Stimulated activated CD4-positive, alpha-beta T cell treated with anti-CD3 and anti-CD28 coated beads, TNF-alpha, amount 100 ng/mL, for 24 hours (primary cell): Measurements from ENCODE around the gene MEGF10.

Experiments
- DNase-seq, 3 experiments: peaks; one replicate each; pipeline ENCODE4 v3.0.0-alpha.2; 2020; ENCODE audit warnings: low read depth in 3 of 3

Gene MEGF10

DNA sequence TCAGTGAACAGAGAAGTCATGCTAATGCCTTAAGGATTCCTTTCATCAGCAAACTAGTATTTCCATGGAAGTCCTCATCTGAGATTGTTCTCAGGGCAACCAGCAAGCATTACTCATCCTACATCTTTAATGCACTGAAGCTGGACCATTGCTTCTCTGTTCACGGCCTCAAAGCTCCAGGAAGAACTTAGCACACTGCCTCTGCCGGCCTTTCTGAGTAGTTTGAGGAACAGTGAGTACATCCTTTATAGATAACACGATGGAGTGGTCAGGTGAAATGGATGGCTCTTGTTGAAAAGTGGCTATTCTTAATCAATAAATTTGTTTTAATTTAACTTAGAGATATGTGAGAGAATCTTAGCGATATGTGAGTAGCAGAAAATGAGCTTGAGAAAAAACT is 35.8 kb downstream of the MEGF10 start:
- no peak for DNase-seq

DNA sequence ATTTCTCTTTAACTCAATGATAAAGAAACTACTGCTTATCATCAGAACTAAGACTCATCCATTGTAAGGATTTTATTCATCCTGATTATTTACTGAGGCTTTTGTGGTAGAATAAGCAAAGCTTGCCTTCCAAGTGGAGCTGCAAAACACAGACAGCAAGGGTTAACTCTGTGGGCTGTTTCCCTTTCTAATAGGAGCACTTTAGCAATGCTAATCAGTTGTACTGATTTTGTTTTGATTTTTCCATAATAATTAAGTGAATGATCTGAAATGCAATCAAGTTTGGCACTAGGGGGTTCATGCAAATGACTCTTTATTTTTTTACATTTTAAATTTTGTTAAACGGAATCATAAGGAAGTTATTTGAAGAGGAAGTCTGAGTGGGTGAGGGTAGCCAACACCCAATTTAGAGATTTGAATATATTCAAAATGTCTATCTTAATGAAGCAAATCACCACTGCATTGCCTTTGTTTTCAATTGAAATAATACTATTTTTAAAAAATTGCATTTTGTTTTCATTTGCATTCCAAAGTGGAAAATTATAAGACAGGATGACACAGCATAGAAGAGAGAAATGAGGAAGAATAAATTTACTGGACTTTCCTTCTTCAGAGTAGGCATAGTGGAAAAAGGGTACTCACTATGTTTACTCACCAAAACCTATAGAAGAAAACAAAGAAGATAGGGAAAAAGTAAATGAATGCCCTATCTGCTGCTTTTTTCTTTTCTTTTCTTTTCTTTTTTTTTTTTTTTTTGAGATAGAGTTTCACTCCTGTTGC is 36.6 kb downstream of the MEGF10 start:
- DNase-seq: no peak

DNA sequence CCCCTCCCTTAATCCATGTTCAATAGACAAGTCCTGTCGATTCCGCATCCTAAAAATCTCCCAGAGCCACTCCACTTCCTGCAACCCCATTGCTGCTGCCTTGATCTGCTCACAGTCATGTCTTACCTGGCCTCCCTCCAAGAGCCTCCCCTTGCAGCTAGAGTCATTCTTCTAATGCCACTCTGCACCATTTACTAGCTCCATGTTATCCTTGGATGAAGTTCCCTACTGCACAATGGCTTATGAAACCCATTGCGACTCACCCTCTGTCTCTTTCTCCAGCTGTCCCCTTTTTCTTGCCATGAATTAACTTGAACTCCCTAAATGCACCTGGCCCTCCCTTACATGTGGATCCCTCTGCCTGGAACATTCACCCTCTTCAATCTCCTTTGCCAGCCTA is 39.5 kb downstream of the MEGF10 start:
- DNase-seq: no peak

DNA sequence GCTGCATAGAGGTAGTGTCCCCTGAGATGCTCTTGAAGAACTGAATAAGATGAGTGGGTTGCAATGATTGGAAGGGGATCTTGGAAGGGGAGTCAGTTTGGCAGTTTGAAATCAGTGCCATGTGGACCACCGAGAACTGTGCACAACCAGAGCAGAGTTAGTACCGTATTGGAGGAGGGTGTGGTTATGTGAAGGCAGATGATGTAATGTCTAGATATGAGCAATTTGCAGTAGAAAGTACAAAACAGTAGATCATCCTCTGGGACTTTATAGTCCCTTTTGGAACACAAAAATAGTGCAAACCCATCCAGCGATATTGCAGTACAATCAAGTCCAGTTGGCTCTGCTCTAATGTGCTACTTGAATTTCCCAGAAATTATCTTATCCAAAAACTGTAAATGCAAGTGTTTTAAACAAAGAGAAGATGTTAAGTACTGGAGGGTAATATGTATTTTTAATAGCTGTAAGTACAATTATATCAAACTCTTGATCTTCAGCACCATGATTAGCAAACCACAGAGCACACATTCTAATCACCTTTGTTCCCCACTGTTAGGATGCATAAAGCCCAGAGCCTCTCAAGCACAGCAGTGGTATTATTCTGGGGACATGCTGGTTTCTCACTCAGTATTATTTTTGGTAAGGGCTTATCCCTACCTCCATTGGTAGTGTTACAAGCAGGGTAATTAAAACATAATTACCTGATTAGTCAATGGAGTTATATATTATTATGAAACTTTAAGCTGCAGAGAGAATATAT is 41.5 kb downstream of the MEGF10 start:
- DNase-seq: no peak

DNA sequence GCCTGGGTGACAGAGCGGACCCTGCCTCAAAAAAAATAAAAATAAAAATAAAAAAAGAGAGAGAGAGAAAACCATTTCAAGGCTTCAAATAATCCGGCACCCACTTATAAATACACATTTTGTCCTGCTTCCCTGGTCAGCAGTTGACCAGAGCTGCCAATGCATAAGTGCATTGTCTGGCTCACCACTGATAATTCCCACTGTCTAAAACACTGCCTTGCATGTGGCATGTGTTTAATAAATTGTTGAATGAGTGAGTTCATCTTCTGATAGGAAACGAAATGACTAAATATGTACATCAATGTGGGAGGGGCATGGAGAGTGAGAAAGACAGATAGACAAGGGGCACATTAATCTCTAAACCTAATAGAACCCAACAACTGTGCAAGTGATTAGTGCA is 42.9 kb downstream of the MEGF10 start:
- DNase-seq: no peak

DNA sequence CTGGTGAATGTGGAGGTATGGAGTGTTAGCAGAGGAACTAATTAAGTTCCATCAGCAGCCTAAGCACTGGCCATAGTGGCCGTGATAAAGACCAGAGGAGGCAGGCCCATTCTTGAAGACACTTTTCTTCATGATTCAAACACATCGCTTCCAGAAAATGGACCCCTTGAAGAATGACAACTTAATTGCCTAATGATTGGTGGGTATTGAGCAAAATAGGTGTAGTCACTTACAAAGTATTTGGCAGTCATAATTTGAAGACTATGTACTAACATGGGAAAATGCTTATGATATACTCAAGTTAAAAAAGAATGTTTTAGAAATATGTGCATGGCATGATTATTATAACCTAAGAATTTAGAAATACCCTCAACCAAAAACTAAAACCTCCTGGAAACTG is 44.8 kb downstream of the MEGF10 start:
- no peak for DNase-seq

DNA sequence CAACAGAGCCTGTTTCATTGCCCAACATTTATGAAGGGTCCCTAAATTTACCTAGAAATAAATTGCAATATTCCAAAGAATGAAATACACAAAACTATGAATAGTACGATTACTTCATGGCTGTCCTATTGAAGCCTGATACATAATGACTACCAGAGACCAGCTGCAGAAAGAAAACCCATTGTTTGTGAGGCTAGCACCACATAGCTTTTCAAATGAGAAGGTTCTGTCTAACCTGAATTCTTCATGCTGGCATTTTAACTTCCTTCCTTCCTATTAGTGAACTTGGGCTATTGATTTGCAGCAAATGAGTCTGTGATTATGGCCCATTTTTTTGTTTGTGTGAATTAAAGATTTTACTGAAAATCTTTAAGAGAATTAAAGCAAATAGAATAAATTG is 47.3 kb downstream of the MEGF10 start:
- no peak for DNase-seq

DNA sequence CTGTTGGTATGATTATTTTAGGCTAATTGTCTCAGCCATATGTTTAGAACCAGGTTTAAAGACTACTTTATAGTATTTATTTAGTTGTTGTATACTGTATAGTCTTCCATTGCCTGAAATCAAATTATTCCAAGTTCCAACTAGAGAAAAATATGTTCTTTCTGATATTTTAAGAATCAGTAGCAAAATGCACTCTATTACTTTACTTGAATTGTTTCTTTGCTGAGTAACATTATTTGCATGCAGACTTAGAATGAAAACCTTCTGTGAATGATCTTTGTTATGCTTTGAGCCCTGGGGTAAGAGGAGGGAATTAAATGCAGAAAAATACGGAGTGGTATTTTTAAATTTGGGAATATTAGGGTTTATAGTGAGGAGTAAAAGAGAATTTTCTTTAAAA is 47.9 kb downstream of the MEGF10 start:
- DNase-seq: no peak

DNA sequence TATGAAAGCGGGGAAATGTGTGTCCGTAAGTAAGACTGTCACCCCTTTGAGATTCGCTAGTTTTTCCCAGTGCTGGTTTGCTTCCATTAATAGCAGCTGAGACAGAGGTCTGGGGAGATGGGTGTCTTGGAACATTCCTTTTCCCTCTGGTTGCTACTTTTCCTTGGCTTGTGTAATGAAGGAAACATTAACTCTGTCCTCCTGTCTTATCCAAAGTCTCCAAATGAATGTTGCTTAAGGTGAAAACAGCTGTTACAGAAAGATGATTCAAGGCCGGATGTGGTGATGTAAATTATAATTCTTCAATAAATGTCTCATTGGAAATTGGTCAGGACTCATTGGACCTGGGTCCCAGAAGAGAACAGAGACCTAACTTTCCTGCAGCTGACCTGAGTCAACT is 50.0 kb downstream of the MEGF10 start:
- no peak for DNase-seq

DNA sequence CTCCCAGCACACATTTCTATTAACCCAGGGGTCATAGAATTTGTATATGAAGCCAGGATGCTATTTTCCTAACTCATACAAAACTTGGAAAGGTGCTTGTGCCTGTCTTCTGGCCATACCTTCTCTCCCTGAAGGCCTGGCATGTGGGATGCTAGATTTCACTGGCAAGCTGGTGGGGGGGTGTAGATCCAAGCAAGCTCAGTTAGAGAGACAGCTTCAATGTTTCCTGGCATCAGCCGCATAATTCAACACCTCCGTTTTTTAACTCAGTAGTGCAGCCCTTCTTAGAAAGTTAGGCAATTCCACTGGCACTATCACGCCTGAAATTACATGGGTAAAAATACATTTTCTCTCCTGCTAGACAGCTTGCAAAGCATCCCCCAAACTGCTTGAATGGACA is 51.8 kb downstream of the MEGF10 start:
- no peak for DNase-seq

DNA sequence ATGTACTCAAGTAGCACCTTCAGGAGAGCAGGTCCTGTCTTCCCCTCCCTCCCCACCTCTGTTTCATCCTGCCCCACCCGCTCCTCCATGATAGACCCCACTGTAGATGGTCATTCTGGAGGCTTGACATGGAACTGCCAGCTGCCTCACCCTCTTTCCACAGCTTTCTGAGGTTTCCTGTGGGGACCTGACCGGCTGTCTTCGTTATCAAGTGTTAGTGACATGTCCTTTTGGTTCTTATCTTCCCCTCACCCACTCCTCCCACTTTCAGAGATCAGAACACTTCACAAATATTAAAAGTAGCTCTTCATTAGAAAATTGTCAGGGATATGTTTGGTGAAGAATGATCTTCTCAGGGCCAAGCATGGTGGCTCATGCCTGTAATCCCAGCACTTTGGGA is 52.7 kb downstream of the MEGF10 start:
- DNase-seq: no peak

DNA sequence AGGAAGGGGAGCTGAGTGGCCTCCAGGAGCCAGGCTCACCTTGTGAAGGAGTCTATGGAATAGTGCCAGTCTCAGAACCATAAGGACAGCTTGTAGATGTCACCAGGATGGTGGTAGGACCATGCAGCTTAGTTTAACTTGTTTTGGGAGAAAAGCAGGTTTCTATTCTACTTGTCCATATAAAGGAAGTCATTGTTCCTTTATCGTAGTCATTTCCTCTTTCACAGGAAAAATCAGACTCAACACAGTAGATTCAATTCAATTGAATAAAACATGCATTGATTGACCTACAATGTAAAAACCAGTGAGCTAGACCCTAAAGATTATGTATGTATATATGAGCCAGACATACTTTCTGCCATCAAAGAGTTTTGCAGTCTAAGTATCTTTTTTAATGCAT is 53.3 kb downstream of the MEGF10 start:
- DNase-seq: no peak

DNA sequence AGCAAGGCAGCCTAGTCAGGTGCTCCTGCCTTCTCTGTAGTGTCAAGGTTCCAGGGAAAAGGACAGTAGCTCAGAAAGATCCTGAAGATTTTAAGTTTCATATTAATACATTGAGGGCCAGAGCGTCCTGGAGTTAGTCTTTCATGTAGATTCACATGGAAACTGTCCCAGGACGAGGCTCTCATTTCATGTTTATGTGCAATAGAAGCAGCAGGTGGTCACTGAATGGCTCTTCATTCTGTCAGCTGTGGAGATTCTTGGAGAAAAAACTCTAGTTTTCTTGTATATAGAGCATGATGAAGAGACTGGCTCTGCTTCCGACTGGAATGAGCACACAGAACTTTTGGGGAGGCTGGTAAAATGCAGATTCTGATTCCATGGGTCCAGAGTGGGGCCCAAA is 54.3 kb downstream of the MEGF10 start:
- DNase-seq: no peak

DNA sequence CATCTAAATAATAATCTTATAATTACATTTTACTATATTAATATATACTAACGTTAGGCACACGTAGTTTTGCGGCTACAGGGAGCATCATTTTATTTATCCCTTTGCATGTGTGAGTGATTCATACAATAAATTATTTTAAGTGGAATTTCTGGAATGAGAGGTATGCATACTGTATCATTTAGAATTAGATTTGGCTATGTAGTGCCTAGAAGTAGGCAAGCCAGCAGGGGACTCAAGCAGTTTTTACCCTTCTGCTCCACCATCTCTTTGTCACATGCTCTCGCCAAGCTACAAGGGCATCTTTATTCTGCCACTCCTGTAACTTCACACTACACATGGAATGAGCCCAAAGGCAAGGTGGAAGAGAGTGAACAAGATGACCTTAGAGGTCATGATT is 60.8 kb downstream of the MEGF10 start:
- no peak for DNase-seq

DNA sequence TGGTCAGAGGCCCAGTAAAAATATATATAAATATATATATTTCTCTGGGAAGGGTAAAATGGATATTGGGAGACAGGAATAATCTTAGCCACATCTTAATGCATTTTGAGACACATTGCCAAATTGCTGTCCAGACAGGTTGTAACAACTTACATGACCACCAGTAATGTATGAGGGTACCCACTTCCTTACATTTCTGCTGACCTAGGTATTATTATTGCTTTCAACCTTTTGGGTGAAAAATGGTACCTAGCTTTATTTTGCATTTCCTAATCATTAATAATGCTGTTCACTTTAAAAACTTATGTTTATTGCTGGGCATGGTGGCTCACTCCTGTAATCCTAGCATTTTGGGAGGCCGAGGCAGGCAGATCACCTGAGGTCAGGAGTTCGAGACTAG is 61.5 kb downstream of the MEGF10 start:
- DNase-seq: no peak

DNA sequence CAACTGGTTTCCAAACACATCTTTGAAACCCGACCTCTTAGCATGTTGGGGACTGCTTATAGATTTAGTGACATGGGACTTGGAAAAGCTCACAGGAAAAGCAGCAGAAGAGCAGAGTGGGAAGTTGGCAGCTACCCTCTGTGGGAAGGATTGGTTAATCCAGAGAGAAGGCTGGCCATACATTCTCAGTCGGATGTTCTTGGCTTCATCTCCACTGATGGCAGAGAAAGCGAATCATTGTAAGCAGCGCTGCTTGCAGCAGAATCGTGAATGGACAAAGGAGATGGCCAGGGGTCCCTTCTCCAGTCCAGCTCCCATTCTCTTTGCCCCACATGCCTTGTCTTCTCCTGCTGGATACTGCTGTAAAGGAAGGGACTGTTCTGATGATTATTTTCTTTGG is 62.7 kb downstream of the MEGF10 start:
- DNase-seq: no peak

DNA sequence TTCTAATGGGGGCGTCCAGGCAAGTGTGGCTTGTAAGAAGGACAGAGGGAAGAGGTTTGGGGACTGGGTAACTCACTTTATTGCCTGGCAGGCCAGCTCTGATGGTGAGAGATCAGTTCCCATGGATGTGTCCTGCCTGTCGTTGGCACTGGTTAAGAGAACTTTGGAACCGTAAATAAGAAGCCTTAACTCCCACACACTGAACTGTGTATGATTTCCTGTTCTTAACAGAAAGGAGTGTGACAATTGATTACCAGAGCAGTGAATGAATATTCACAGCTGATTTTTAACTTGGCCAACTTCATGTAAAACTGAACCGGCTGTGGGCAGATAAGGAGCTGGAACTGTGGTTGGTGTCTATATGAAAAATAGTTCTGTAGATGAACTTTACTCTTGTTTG is 63.2 kb downstream of the MEGF10 start:
- DNase-seq: no peak

DNA sequence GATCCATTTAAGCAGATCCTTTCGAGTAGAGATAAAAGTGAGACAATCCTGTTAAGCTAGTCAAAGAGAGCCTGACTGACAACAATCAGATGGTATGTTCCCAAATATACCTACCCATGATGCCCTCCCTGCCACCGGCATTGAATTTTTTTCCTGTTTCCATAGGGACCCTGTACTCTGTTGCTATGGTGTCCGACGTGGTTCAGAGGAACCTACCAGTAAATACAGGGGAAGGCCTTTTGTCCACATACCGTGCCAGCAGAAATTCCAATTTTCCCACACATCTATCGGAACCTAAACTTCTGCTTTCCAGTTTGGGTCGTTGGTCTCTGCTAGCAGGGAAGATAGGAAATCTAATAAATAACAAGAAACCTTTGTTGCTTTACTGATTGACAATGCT is 64.7 kb downstream of the MEGF10 start:
- no peak for DNase-seq

DNA sequence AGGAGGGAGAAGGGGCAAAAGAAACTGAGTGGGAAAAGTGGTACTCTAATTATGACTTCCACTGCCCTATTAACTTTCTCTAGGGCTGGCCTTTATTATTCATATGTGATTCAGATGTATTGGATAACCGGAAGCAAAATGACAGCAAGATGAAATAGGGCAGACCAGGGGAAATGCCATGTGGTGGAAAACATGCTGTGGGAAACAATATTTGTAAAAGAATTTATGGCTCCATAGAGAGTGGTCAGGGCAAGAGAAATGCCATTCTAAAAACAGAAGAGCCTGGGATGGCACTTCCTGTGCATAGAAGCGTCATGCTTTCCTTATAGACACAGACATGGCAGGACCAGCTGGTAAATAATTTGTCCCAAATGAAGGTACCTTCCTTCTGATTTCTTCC is 67.7 kb downstream of the MEGF10 start:
- DNase-seq: no peak

DNA sequence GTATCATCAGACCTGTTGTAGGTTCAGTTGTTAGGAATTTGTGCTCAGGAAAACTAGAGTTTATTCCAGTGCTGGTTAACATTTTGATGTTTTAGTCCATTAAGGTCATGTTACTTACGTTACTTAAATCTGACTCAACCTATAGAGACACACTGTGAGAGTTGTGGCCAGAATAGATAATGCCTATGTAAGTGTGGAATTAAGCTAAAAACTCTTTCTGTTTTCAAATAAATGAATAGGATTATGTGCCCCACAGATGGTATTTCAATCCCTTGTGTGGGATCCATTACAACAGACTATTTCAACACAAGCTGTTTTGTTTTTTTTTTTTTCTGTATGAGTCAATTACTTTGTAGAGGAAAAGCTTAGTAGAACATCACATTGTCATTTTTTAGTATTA is 68.1 kb downstream of the MEGF10 start:
- no peak for DNase-seq

DNA sequence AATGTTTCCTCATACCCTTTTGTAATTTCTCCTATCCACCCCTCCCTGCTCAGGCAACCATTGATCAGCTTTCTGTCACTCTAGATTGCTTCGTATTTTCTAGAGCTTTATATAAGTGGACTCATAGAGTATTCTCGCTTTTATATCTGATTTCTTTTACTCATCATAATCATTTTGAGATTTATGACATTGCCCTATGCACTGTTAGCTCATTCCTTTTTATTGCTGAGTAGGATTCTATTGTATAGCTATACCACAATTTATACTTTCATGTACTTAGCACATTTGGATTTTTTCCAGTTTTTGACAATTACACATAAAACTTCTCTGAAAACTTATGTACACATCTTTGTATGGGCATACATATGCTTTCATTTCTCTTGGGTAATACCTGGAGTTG is 68.9 kb downstream of the MEGF10 start:
- DNase-seq: no peak

DNA sequence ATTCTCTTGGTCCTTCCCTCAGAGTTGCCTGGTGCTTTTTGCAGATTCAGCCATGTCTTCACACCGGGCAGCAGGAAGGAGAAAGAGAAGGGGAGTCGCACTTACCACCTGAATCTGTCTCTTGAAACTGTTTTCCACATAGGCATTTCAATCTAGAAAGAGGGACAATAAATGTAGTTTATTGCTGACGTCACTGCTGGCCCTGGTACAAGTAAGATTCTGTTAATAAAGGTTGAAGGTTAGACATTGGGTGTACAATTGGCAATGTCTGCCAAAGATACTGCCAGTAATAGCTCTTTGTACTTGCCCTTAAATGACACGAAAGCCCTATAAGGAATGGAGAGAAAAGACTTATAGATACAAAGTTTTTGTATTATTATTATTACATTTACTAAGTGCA is 72.8 kb downstream of the MEGF10 start:
- DNase-seq: no peak

DNA sequence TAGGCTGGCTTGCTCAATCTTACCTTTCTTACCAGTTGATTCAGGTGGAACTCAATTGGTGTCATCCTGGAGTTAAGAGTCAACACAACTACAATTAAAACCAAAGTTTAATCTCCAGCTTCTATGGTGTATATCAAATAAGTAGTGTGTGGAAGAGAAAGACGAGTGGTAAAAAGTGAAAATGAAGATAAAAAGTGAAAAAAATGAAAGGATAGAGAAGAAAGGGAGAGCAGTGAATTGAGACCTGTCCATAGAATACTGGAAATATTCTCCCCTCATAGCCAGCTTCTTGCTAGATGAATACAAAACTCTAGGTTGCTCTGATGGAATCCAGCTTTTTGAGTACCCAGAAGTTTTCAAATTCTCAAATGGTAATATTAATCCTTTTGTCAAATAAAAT is 76.4 kb downstream of the MEGF10 start:
- DNase-seq: no peak
